HG02678 (cell line): ENCODE data around the gene LRRC10.
A peak's percentile ranks its signal among the peaks of the same experiment; 100 is the strongest.

Experiments used
- ATAC-seq: cut with Tn5 transposase; IDR thresholded peaks from one replicate; pipeline ENCODE4 v1.9.1; 2021; ENCODE audit warnings: mild to moderate bottlenecking, moderate library complexity; ENCODE audit not compliant: unreplicated experiment

LRRC10 gene, protein sequence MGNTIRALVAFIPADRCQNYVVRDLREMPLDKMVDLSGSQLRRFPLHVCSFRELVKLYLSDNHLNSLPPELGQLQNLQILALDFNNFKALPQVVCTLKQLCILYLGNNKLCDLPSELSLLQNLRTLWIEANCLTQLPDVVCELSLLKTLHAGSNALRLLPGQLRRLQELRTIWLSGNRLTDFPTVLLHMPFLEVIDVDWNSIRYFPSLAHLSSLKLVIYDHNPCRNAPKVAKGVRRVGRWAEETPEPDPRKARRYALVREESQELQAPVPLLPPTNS

GRCh38 chr12:69610729-69611128, at the start of gene LRRC10:
Gene LRRC10 (minus strand): TSS chr12:69610907. CDS start chr12:69610838, 69 bp downstream.
- no peak for ATAC-seq

GRCh38 chr12:69660164-69660863, 49.6 kb upstream of the LRRC10 start:
- no peak for ATAC-seq

DNA sequence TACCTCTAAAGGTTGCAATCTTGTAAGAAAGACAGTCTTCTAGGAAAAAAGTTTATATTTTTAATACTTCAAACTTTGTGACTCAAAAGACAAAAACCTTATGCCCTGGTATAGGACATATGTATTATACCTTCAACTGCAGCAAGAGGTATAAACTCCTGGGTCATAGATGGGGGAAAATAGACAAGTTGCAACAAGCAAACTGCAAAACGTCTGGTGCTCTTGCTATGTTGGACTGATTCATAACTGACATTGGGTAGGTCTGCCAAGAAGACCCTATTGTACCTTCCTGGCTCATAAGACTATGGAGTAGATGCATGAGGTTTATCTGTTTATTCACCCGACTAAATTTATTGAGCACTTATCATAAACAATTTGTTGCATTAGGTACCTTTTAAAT, 47.5 kb upstream of the LRRC10 start:
- no peak for ATAC-seq

DNA sequence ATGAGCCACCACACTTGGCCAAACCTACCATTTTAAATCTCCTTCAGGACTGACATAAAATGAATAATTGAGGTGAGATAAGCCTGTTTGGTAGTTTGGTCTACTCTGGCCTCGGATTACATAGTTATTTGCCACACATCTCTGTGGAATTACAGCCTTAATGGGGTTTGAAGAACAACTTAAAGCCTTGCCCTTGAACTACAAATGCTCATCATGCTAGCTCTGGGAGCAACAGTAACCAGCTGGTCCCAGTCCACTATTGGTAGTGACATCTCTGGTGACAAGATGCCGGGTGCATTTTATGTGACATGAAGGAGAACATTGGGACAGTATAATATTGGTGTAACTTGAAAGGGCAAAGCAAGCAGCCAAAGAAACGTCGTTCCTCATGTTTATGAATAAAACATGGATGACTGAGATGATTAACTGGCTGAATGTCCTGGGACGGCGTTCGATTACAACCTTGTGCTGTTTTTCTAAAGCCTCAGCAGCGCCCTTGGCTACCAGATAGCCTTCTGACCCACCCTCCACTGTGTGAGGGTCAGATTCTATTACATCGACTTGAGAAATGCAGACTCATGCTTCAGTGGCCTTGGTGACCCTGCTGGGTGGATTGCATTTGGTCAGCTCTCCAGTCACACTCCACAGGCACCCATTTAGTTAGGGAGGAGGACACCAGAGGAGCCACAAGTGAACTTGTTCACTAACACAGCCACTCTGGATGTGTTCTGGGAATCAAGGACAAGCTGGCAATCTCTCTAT, 46.9 kb upstream of the LRRC10 start:
- no peak for ATAC-seq

- no peak for ATAC-seq
These were observed 45.1 kb upstream of the LRRC10 start for GRCh38 chr12:69655616-69656340.

- no peak for ATAC-seq
These were observed 43.0 kb upstream of the LRRC10 start for GRCh38 chr12:69653703-69654102.

DNA sequence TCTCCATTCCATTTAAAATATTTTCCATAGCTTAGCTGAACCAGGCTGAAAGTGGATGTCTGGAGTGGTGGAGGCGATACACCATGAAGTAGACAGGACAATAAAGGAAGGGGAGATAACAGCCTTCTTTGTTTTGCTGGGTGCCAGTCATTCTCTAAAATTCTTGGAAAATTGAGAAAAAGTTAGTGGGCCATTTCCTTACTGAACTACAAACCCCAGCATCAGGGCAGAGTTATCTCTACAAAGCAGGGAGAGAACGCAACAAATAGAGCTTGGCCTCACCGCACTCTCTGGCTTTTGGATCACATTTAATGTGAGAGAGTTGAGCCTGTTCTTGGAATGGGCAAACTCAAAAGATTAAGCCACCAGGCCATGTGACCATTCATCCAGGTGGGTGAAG, 41.2 kb upstream of the LRRC10 start:
- no peak for ATAC-seq

GRCh38 chr12:69649529-69649928, 38.8 kb upstream of the LRRC10 start:
- ATAC-seq, result no peak

DNA sequence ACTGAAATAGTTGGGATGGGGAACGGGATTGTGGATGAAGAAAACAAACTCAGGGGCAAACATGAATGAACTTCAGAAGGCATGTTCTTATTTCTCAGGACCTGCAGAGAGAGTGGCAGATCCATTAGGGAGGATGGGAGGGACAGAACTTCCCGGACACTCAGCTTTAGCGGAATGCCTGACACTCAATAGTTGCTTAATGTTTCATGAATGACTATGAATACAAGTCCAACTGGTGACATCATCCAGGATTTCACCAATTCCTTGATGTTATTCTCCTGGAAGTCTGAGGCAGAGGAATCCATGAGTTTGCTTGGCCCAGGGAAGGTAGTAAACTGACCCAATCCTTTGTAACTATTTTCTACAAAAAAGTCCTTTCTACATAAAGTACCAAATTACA, 37.8 kb upstream of the LRRC10 start:
- no peak for ATAC-seq

DNA sequence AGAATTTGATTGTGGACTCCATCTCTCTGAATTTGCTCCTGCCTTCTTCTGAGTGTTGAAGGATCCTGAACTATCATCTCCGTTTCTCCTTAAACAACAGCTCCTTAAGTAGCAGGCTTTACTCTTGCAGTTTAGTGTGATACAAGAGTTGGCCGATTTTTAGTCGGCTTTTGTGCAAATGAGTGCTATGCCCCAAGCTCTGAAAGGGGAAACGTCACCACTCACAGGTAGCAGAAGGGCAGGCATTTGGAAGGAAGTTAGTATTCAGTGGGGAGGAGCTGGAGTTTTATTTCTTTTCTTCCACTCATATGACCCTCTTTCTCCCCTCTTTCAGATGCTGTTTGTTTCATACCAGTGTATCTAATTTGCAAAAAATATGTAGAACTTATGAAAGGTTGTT, 36.5 kb upstream of the LRRC10 start:
- no peak for ATAC-seq

- no peak for ATAC-seq
These were observed 34.3 kb upstream of the LRRC10 start for GRCh38 chr12:69645031-69645430.

DNA sequence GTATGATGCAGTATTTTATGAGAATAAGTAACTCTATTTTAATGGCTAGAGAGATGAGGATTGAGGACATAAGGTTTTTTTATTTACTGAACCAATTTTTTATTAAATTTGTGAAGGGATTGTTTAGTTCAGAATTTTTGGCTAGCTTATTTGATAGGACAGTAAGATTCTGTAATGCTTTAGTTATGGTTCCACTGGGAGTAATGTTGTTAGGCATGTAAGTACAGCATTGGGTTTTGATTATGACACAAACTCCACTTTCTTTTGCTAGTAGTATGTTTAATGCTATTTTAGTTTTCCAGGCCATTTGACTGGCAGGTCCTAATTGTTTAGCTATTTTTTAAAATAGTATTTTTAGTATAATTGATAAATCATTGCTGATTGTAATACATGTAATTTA, 33.8 kb upstream of the LRRC10 start:
- no peak for ATAC-seq

- ATAC-seq, result no peak
These were observed 31.8 kb upstream of the LRRC10 start for GRCh38 chr12:69642531-69642930.

GRCh38 chr12:69641546-69641945, 30.8 kb upstream of the LRRC10 start:
- ATAC-seq, result no peak

GRCh38 chr12:69639400-69640016, 28.8 kb upstream of the LRRC10 start:
- peak; percentile 90 for ATAC-seq

DNA sequence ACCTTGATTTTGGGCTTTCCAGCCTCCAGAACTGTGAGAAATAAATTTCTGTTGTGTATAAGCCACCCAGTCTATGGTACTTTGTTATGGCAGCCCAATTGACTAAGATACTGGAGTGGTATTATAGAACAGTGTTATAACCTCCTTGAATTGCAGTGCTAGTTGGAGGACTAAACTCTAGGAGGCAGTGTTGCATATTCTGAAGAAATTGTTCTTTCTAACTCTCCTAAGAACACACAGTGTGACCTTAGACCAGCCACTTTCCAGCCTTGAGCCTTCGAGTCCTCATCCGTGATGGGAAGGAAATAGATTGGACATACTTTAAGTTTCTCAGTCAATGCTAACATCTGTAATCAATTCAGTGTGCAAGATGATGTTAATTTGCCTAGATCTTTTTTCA, 22.4 kb upstream of the LRRC10 start:
- no peak for ATAC-seq

GRCh38 chr12:69630191-69630590, 19.5 kb upstream of the LRRC10 start:
- no peak for ATAC-seq

DNA sequence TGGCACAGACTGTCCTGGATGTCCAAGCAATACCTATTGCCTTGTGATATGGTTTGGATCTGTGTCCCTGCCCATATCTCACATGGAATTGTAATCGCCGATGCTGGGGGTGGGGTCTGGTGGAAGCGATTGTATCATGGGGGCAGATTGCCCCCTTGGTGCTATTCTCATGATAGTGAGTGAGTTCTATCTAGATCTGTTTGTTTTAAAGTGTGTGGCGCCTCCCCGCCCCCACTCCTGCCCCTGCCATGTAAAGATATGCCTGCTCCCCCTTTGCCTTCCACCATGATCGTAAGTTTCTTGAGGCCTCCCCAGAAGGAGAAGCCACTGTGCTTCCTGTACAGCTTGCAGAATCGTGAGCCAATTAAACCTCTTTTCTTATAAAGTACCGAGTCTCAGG, 16.8 kb upstream of the LRRC10 start:
- no peak for ATAC-seq

DNA sequence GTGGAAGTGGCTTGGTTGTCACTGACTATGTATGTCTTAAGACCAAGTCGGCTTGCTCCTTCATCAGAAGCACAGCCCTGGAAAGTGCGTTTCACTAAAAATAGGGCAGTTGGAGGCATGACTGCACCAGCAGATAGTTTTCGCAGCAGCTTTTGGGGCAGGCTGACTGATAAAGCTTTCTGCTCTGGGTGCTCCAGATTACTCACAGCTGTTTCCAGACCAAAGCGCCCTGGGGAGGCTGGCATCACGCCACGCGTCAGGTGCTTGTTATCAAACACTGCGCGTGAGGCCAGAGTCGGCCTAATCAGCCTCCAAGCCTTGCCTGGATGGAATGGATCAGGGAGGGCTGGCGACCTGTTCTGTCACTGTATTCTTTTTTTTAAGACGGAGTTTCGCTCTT, 13.3 kb upstream of the LRRC10 start:
- ATAC-seq, result no peak

DNA sequence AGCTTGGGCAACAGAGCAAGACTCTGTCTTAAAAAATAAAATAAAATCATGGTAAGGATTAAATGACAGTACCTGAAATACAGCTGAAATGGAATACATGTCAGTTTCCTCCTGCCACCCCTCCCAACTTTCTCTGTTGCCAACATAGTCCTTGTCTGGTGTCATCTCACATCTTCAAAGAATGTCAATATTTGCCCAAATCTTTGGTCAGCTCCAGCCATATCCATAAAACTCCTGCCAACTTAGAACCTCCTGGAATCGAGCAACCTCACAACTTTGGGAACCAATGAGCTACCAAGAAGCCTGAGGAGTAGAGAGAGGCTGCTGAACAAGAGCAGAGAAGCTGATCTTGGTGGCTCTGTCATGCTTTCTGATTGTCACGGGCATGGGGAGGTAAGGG, 10.8 kb upstream of the LRRC10 start:
- ATAC-seq, result no peak

- no peak for ATAC-seq
These were observed 10.2 kb upstream of the LRRC10 start for GRCh38 chr12:69620921-69621320.
